Activated CD4-positive, alpha-beta T cell treated with anti-CD3 and anti-CD28 coated beads, Interleukin-2, amount 50 U/mL, for 16 hours (primary cell): ENCODE data around the gene KCNC1.

ENCODE experiments used
- DNase-seq: peaks from one replicate; pipeline ENCODE4 v3.0.0-alpha.2; 2020

KCNC1 gene

GRCh38 chr11:17762309-17762974, 27.9 kb downstream of the KCNC1 start:
- DNase-seq = peak; percentile 3

- DNase-seq = no peak
Observed at GRCh38 chr11:17763244-17763643, 28.7 kb downstream of the KCNC1 start.

DNA sequence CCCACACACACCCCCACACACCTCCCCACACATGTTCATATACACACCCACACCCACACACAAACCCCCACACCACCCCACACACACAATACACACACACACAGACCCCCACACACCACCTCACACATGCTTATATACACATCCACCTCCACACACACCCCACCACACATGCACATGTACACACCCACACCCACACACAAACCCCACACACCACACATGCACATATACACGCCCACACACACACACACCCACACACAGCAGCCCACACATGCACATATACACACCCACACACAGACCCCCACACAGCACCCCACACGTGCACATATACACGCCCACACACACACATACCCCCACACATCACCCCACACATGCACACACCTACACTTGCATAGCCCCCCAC, 29.1 kb downstream of the KCNC1 start:
- no peak for DNase-seq

DNA sequence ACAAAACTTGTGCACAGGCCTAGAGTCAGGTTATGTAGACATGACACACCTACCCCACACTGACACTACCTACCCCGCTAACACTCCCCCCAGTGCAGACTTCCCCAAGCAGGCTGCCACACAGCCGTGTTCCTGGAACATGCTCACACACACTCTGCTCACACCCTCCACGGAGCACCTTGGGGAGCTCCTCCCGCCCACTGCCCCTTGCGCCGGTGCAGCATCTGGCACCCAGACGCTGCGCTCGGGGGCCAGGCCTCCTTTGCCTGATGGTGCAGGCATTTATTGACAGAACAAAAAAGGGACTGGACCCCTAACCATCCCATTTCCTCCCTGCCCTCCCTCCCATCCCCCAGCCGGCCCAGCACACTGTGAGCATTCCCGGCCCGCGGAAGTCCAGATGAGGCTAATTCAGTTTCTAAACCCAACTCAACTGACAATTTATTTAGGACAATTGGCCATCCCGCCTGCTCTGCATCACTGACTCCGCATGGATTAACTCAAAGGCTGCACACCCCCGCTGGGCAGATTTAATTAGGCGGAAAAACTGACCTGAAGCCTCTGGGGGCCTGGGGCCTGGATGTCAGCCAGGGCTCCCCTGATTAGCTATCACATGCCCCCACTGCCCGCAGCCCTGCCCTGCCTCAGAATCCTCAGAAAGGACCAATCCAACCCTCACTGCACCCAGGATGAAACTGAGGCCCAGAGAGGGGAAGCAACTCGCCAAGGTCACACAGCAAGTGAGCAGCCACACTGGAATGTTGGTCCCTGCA, 30.1 kb downstream of the KCNC1 start:
- no peak for DNase-seq

- no peak for DNase-seq
Observed at GRCh38 chr11:17765356-17766072, 30.9 kb downstream of the KCNC1 start.

DNA sequence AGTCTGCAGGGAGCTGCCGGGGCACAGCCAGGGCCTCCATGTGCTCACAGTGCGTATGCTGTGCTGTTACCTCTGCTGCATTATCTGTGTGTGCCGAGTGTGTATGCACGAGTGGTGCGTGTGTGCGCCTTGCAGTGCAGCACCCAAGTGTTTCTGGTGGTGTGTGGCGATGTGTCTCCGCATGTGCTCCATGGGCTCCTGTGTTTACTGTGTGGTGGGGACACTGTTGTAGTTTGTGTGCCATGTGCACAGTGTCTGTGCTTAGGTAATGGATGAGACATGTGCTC, 31.4 kb downstream of the KCNC1 start:
- DNase-seq = no peak

DNA sequence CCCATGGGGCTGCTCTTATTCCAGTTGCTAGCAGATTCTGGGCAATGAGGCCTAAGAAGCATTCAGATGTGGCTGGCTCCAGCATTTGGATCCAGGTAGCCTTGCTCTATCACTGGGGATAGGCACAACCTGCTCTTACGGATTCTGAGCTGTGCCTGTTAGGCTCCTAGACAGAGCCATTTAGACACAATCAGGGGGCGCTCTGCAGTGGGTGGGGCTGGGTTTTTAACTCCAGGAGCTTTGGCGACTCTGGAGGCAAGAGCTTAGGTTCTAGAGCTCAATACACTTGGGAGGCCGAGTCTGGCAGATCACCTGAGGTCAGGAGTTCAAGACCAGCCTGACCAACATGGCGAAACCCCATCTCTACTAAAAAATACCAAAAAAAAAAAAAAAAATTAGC, 32.0 kb downstream of the KCNC1 start:
- no peak for DNase-seq

DNA sequence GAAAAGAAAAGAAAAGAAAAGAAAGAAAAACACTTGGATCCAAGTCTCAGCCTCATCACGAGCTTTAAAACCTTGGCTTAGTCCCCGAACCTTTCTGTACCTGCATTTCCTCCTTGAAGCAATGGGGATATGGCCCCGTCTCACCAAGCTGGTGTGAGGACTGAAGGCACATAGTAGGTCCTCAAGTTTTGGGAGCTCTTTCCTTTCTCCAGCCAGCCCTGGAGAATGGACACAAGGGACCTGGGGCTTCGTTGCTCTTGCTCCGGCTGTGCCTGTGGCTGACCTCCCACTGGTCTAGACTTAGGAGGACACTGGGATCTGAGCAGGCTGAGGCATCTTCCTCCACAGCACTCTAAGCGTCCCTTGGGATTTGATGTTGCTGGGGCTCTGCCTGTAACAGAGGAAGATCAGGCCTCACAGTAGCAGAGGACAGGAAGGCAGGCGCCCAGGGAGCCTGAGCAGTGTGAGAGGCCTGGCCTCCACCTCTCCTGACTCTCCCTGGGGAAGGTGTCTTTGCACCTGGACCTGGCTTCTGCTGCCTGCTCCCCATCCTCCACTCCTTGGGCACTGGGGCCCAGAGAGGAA, 32.8 kb downstream of the KCNC1 start:
- no peak for DNase-seq

GRCh38 chr11:17767914-17768313, 33.3 kb downstream of the KCNC1 start:
- DNase-seq = no peak

DNA sequence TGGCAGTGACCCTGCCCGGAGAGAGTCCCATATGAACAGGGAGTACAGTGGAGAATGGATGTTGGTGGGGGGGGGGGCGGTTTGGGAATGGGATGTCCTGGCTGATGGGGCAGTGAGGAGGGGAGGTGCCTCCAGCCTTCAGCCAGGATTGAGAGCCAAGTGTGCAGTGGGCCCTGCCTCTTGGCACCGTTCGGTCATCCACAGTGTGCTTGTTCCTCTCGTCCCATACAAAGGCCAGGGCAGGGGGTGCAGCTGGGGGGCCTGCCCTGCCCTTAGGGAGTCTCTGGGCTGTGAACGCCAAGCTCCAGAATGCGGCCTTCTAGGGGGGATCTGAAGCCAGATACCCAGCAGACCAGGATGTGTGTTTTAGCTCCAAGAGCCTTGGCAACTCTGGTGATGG, 34.0 kb downstream of the KCNC1 start:
- DNase-seq = no peak

- no peak for DNase-seq
Observed at GRCh38 chr11:17769218-17769617, 34.6 kb downstream of the KCNC1 start.

DNA sequence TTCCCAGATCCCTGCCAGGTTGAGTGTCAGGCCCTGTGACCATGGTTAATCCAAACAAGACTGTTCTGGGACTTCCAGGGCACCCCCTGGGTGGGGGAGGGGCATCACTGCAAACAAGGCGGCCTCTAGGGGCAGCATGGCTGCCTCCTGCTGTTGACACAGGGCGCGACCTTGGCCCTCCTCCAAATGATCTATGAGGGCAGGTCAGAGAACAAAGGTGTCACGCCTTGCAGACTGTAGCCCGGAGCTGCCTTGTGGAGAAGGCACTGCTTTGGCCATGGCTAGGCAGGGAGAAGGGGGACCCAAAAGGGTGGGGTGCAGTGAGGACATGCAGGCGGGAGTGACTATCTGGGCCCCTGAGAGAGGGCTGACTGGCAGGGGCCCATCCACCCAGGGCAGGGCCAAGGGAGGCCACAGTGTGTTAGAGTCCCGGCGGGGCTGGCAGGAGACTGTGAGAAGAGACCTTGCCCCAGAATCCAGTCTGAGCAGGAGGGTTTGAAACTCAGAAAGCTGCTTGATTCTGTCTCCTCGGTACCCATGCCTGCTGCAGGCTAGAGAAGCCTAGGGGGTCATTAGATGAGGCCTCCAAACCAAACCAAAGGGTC, 35.6 kb downstream of the KCNC1 start:
- DNase-seq = no peak

- DNase-seq = no peak
Observed at GRCh38 chr11:17770917-17771316, 36.3 kb downstream of the KCNC1 start.

DNA sequence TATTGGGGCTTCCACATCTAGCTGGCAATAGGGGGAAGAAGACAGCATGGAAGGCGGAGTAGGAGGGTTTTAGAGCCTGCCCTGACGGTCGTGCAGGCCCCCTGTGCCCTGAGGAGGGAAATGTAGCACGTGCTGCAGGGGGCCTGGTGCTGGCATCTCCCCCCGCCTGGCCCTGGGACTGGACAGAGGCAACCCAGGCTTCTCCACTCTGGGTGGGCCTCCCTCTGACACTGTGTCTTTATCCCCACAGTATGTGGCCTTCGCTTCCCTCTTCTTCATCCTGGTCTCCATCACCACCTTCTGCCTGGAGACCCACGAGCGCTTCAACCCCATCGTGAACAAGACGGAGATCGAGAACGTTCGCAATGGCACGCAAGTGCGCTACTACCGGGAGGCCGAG, 36.8 kb downstream of the KCNC1 start:
- no peak for DNase-seq

- no peak for DNase-seq
Observed at GRCh38 chr11:17771841-17772401, 37.3 kb downstream of the KCNC1 start.

DNA sequence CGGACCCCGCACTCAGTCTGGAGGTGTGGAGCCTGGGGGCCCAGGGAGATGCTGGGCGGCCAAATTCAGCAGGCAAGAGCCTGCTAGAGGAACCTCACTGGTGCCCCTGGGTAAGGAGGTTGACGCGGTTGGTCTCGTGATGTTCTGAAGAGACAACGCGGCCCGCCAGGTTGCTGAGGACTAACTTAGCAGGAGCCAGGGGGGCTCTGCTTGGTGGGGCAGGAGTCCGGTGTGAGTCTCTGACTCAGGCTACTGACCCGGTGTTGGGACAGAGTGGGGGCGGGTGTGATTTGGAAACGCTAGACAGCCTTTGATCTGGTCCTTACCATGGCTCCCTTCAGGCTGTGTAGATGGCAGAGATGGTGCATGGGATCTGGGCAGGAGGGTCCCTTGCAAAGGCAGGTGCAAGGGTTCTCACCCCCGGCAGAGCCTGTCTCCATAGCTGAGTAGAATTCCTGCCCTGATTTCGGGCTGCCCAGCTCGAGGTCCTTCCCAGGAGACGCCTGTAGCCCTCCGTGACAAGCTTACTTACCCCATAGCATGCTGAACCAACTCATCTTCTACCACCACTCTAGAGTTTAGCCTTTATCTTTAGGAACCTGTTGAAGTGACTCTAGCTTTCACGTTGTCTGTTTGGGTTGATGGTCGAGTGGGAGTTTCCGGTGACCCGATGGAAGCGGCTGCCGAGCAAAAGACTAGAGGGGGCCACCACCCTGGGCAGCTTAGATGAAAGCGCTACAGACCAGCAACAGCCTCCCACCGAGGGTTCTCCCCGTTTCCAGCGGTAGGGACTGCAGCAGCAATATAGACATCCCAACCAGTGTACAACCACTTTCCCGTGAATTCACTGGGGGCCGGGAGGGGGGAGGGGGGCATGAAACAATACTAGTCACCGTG, 38.4 kb downstream of the KCNC1 start:
- no peak for DNase-seq

GRCh38 chr11:17773674-17774073, 39.1 kb downstream of the KCNC1 start:
- no peak for DNase-seq

- DNase-seq = no peak
Observed at GRCh38 chr11:17774232-17775034, 39.9 kb downstream of the KCNC1 start.

DNA sequence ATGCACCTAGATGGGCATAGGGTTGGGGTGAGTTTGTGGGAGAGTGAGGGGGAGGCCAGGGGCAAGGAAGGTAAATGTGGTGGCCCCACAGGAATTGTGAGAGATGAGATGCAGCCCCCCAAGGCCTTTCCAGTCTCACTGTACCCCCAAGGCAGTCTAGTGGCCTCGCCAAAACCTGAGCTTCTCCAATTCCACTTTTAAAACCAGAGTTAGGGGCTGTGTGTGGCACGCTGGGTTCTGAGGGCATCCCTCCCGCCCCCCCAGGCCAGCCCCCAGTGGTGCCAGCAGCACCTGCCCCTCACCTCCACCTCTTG, 40.4 kb downstream of the KCNC1 start:
- no peak for DNase-seq

DNA sequence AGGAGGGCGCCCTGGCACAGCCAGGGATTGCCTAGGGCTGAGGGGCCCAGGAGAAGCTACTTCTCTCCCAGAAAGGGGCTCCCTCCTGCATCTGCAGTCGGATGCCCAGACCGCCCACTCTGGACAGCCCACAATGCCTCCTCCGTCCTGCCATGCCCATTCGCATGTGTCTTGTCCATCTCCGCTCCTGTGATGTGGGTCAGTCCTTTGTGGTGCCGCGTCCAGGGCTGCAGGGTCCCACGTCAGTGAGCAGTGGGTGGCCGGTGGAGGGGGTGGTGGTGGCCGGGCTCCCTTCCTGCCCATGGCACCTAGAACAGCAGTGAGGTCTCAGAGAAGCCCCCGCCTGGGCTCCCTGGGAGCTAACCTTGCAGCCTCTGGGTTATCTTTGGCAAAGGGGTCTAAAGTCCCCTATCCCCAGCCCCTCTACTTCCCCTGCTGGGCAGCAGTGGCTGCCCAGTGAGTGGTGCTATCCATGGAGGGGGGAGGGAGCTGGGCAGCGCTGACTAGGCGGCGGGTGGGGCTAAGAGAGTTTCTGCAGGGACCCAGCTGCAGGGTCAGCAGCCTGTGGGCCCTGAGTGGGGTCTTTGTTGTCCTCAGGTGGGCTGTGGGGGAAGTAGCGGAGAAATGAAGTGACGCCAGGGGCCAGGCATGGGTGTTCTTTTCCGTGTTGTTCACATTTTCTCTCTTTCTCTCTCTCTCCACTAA, 41.1 kb downstream of the KCNC1 start:
- DNase-seq = no peak
